Measurements from ENCODE around the gene SLC35B4. TPM values are rescaled to one million over a fixed set of nuclear protein-coding genes. Genes with fewer than 3 reads are reported as not detected.
A peak's percentile ranks its signal among the peaks of the same experiment; 100 is the strongest.

SLC35B4 gene
- total RNA-seq, 2 donors from 2014 or later: 4.9 to 11.5 TPM

DNA sequence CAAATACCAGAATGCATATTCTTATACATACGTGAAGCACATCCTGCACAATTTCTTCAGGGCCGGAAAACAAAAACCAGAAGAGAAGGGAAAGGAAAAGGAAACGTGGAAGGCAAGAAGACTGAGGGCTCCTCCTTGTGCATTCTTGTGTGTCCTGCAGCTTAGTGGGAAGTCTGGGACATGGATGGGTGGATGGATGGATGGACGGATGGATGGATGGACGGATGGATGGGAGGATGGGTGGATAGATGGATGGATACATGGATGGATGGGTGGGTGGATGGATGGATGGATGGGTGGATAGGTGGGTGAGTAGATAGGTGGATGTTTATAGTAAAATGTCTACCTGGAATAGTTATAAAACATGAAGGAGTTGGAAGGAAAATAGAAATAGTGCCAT, 30.8 kb upstream of the SLC35B4 start:
- no peak overlapping the region for H3K27ac ChIP-seq
- H3K9me3 ChIP-seq: no peaks in the 10 kb centered on the region
- no peaks in the 10 kb centered on the region for H3K27me3 ChIP-seq
- 81 to 84% methylated on average over 5 of the region's 5 CpGs for WGBS, 2 donors
- DNase-seq (no peak), ATAC-seq (no peak)
- H3K4me3 ChIP-seq: no peak overlapping the region
- intact Hi-C loops (cut with DNase I): no loop called here
- H3K36me3 ChIP-seq (replicated peaks in 1 of 2; ENCODE audit: insufficient read depth in 1 of 2, low read depth in 2 of 2): no peaks in the 10 kb centered on the region
- TF ChIP-seq, protein P1, sequence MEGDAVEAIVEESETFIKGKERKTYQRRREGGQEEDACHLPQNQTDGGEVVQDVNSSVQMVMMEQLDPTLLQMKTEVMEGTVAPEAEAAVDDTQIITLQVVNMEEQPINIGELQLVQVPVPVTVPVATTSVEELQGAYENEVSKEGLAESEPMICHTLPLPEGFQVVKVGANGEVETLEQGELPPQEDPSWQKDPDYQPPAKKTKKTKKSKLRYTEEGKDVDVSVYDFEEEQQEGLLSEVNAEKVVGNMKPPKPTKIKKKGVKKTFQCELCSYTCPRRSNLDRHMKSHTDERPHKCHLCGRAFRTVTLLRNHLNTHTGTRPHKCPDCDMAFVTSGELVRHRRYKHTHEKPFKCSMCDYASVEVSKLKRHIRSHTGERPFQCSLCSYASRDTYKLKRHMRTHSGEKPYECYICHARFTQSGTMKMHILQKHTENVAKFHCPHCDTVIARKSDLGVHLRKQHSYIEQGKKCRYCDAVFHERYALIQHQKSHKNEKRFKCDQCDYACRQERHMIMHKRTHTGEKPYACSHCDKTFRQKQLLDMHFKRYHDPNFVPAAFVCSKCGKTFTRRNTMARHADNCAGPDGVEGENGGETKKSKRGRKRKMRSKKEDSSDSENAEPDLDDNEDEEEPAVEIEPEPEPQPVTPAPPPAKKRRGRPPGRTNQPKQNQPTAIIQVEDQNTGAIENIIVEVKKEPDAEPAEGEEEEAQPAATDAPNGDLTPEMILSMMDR (IDR thresholded peaks at IDR 0.05): no peak
- no peak for TF ChIP-seq POLR2A (IDR thresholded peaks at IDR 0.05)
- H3K4me1 ChIP-seq: no peaks in the 10 kb centered on the region

DNA sequence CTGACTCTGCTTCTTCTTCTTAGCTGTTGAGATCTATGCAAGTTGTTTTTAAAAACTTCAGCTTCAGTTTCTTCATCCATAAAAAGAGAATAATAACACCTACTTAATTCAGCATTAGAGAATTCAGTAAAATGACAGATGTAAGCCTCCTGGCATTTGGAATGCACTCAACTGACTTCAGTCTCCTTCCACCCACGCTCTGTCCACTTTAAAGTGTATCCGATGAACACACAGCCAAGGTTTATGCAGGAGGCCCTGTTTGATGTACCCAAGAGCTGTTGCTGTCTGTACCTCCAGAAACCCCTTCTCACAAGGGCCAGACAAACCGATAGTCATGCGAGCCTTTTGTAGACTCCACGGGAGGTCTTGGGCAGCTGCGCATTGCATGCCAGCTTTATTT, 27.1 kb upstream of the SLC35B4 start:
- no peak overlapping the region for H3K27ac ChIP-seq
- DNase-seq: no peak
- H3K27me3 ChIP-seq: no peaks in the 10 kb centered on the region
- no peaks in the 10 kb centered on the region for H3K36me3 ChIP-seq (replicated peaks in 1 of 2; ENCODE audit: insufficient read depth in 1 of 2, low read depth in 2 of 2)
- ATAC-seq: no peak
- WGBS, 2 donors: 90 to 91% methylated on average over 6 of the region's 6 CpGs
- peaks cover 18% of the 10 kb centered on the region for H3K4me1 ChIP-seq
- no peak for TF ChIP-seq POLR2A (IDR thresholded peaks at IDR 0.05)
- TF ChIP-seq, protein P1 (IDR thresholded peaks at IDR 0.05): no peak
- intact Hi-C loops (cut with DNase I): no loop called here
- H3K9me3 ChIP-seq: no peaks in the 10 kb centered on the region
- no peak overlapping the region for H3K4me3 ChIP-seq

DNA sequence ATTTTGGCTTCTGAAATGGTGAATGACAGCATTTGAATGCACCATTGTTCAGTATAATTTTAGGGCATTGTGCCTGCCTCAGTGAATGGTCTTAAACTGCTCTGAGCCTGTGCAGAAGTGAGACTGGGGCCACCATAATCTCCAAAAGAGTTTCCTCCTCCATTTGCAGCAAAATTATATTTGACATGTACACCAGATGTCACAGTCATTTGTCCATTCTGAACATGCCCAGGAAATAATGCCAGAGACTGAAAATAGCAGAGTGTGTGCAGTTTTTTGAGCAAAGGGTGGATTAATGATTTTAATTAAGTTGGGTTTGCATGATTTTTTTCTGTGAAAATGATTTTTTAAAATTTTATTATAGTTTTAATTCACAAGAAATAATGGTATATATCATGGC, 26.4 kb upstream of the SLC35B4 start:
- no peaks in the 10 kb centered on the region for H3K36me3 ChIP-seq (replicated peaks in 1 of 2; ENCODE audit: insufficient read depth in 1 of 2, low read depth in 2 of 2)
- H3K27ac ChIP-seq: no peak overlapping the region
- H3K4me1 ChIP-seq: peaks cover 20% of the 10 kb centered on the region
- intact Hi-C loops (cut with DNase I): no loop called here
- no peak for ATAC-seq
- TF ChIP-seq POLR2A (IDR thresholded peaks at IDR 0.05): no peak
- TF ChIP-seq, protein P1 (IDR thresholded peaks at IDR 0.05): no peak
- no peak overlapping the region for H3K4me3 ChIP-seq
- DNase-seq: no peak
- no peaks in the 10 kb centered on the region for H3K27me3 ChIP-seq
- no peaks in the 10 kb centered on the region for H3K9me3 ChIP-seq

DNA sequence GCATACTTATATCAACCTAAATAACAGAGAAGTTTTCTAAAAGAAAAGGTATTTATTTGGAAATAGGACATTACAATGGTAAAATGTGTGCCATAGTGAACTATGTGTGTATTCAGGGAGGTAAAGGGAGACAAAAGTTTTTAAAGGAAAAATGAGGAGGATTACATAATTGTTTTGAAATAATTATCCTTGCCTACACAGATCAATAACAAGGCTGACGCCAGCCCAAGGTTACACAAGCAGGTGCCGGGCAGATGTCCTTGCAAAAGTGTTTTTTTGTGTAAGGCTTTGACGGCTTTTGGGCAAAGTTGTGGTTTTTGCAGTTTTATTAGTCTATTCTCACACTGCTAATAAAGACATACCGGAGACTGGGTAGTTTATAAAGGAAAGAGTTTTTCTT, 22.7 kb upstream of the SLC35B4 start:
- Histone ChIP-seq H3K36me3 (replicated peaks in 1 of 2; ENCODE audit: insufficient read depth in 1 of 2, low read depth in 2 of 2) (no peaks in the 10 kb centered on the region), H3K27me3 (no peaks in the 10 kb centered on the region), H3K4me1 (peaks cover 20% of the 10 kb centered on the region), H3K9me3 (no peaks in the 10 kb centered on the region), H3K4me3 (no peak overlapping the region), H3K27ac (peak overlapping the region in 3 of 4 donors; percentile 39 to 69 (median 57))
- WGBS, 2 donors: 17 to 25% methylated on average over 4 of the region's 4 CpGs
- peak; percentile 96 for ATAC-seq
- intact Hi-C loops (cut with DNase I): no loop called here
- TF ChIP-seq POLR2A (IDR thresholded peaks at IDR 0.05): no peak
- TF ChIP-seq, protein P1 (IDR thresholded peaks at IDR 0.05): no peak
- DNase-seq: peak; percentile 55 to 87 (median 76)

DNA sequence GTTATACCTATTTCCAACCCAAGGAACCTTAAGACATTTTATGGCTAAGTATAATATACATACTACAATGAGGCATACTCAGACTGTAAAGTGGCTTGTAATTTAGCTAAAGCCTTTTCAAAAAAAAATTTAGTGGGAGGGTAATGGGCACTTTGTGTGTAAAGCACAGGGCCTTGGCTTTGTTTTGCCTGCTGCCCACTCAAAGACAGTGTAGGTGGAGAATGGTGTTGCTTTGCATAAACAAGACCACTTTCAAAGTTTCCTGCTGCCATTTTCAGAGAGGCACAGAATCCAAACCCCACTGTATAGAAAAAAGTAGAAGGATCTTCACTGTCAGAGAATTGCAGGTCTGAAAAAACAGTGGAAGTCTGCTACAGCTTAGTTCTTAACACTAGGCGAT, 21.2 kb upstream of the SLC35B4 start:
- no peak overlapping the region for H3K4me3 ChIP-seq
- DNase-seq: no peak
- H3K27me3 ChIP-seq: no peaks in the 10 kb centered on the region
- 82 to 100% methylated on average over 1 of the region's 1 CpG for WGBS, 2 donors
- H3K27ac ChIP-seq: no peak overlapping the region
- no peak for TF ChIP-seq POLR2A (IDR thresholded peaks at IDR 0.05)
- TF ChIP-seq, protein P1 (IDR thresholded peaks at IDR 0.05): no peak
- no peaks in the 10 kb centered on the region for H3K36me3 ChIP-seq (replicated peaks in 1 of 2; ENCODE audit: insufficient read depth in 1 of 2, low read depth in 2 of 2)
- intact Hi-C loops (cut with DNase I): no loop called here
- ATAC-seq: no peak
- peaks cover 20% of the 10 kb centered on the region for H3K4me1 ChIP-seq
- H3K9me3 ChIP-seq: no peaks in the 10 kb centered on the region

Measured in body of pancreas (tissue), 4 donors.